LNCaP clone FGC (cell line): Measurements from ENCODE around the gene CCDC144A.
"Not testable (repeated sequence)": the region's sequence is repeated elsewhere in the genome, so short reads cannot be mapped to it uniquely, and the experiment has no call there.

Experiments used
- DNase-seq: peaks from one replicate; pipeline ENCODE4 v3.0.0-alpha.2; 2011; ENCODE audit warnings: low read depth
- H3K4me3 ChIP-seq: 2 replicates; pipeline ENCODE4 v1.5.1; 2011; ENCODE audit warnings: mild to moderate bottlenecking, low read depth, low read length, control low read depth
- TF ChIP-seq, protein P1 (sequence below): IDR thresholded peaks from 2 replicates; pipeline ENCODE4 v1.5.1; 2012; ENCODE audit warnings: mild to moderate bottlenecking; ENCODE audit not compliant: control insufficient read depth, insufficient read depth; ENCODE audit errors: extremely low read depth

CCDC144A gene

GRCh38 chr17:16751224-16751923 is 61.3 kb downstream of the CCDC144A start:
- DNase-seq, H3K4me3 ChIP-seq: not testable (repeated sequence)
- TF ChIP-seq, protein P1, sequence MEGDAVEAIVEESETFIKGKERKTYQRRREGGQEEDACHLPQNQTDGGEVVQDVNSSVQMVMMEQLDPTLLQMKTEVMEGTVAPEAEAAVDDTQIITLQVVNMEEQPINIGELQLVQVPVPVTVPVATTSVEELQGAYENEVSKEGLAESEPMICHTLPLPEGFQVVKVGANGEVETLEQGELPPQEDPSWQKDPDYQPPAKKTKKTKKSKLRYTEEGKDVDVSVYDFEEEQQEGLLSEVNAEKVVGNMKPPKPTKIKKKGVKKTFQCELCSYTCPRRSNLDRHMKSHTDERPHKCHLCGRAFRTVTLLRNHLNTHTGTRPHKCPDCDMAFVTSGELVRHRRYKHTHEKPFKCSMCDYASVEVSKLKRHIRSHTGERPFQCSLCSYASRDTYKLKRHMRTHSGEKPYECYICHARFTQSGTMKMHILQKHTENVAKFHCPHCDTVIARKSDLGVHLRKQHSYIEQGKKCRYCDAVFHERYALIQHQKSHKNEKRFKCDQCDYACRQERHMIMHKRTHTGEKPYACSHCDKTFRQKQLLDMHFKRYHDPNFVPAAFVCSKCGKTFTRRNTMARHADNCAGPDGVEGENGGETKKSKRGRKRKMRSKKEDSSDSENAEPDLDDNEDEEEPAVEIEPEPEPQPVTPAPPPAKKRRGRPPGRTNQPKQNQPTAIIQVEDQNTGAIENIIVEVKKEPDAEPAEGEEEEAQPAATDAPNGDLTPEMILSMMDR: peak; percentile 58

DNA sequence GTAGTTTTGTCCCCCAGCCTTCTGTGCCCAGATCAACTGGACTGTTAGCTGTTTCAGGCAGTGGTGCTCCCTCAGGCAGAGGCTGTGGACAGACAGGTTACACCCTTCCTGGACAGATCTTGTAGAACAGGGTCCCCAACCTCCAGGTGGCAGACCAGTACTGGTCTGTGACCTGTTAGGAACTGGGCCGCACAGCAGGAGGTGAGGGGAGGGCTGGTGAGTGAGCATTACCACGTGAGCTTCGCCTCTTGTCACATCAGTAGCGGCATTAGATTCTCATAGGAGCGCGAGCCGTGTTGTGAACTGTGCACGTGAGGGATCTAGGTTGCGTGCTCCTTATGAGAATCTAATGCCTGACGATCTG is 61.9 kb downstream of the CCDC144A start:
- not testable (repeated sequence) for DNase-seq, H3K4me3 ChIP-seq
- TF ChIP-seq, protein P1: 0 out of 2 replicates have a peak, but pooled peaks have one; percentile 14

- DNase-seq, H3K4me3 ChIP-seq: not testable (repeated sequence)
Measured at GRCh38 chr17:16757520-16757919, 67.5 kb downstream of the CCDC144A start.

- not testable (repeated sequence) for DNase-seq, H3K4me3 ChIP-seq
Measured at GRCh38 chr17:16758177-16758576, 68.1 kb downstream of the CCDC144A start.

GRCh38 chr17:16768290-16769175 is 78.5 kb downstream of the CCDC144A start:
- not testable (repeated sequence) for H3K4me3 ChIP-seq, DNase-seq

GRCh38 chr17:16772394-16773145 is 82.5 kb downstream of the CCDC144A start:
- H3K4me3 ChIP-seq, DNase-seq: not testable (repeated sequence)

GRCh38 chr17:16773146-16773522 is 83.1 kb downstream of the CCDC144A start:
- H3K4me3 ChIP-seq, DNase-seq: not testable (repeated sequence)

DNA sequence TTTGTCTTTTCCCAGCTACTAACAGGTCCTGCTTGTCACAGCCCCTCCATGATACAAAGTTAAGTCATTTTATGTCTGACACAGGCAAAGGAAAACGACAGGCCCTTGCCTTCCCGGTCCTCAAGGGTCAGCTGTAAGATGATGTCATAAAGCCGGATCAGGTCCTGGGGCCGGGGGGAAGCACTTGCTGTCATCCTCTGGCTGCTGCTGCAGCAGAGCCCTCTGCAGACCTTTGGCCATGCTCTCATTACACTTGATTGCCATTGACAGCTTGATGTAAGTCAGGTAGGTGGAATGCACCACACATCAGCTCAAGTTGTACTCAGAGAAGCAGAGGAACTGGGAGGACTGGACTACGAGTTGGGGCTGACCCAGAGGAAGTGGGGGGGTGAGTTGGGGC is 97.8 kb downstream of the CCDC144A start:
- H3K4me3 ChIP-seq, DNase-seq: not testable (repeated sequence)

DNA sequence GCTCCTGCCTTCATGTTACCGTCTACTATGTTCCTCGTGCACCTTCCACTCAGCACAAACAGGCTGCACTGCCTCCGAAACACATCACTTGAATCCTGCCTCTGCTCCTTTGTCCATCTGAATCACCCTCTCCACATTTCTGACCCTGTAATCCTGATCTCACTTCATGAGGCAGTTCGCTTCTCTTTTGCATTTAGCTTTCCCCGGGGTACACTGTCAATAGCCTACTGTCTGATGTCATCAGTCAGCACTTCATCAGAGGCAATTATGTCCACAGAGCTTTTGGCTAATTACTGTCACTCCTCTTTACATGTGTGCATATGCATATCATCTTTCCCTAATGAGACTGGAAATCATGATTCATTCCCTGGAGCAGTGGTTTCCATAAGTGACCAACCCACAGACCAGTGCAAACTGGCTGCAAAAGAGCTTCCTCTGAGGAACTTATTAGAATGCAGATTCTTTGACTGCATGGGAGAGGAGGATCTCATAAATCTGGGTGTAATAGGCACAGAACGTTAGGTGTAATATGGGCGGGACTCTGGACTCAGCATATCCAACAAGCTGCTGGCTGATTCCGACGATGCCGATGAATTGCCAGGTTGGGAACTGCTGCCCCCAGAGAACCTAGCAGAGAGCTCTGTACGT is 99.0 kb downstream of the CCDC144A start:
- not testable (repeated sequence) for DNase-seq

GRCh38 chr17:16789622-16790021 is 99.6 kb downstream of the CCDC144A start:
- not testable (repeated sequence) for DNase-seq, H3K4me3 ChIP-seq

More for the DNA sequence above, 99.0 kb downstream of the CCDC144A start:
- not testable (repeated sequence) for H3K4me3 ChIP-seq

DNA sequence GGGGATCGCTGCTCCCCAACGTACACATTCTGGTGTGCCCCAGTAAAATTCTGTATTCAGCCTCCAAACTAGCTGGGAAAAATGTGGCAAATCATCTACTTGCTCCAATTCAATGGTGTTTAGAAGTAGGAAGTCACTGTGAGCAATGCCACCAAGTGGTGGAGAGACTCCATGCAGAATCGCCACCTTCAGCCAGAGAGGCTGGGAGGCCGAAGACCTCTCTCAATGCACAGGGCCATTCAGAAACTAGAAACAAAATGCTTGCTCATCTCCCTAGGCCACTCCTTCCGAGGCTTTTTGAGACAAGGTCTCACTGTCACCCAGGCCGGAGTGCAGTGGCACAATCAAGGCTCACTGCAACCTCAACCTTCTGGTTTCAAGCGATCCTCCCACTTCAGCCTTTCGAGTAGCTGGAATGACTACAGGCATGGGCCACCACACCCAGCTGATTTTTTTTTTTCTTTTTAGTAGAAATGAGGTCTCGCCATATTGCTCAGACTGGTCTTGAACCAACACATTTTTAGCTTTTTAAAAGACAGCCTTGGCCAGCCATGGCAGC is 100.4 kb downstream of the CCDC144A start:
- DNase-seq, H3K4me3 ChIP-seq: not testable (repeated sequence)

DNA sequence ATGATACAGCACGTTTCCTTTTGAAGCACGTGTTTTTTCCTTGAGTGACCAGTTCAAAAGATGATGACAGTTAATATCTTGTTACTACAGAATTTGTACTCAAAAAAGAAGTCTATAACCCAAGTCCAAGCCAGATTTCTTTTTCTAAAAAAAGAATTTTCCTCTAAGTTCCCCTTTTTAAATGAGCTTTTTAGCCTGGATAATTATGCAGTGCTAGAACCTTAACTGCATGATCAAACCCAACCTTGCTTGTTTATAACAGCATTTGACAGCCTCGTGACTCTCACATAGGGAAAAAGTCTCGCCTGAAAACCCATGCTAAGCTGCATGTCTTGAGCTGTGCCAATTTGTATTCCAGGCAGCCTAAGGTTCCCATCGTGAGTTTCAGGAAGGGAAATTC is 104.2 kb downstream of the CCDC144A start:
- H3K4me3 ChIP-seq, DNase-seq: not testable (repeated sequence)

DNA sequence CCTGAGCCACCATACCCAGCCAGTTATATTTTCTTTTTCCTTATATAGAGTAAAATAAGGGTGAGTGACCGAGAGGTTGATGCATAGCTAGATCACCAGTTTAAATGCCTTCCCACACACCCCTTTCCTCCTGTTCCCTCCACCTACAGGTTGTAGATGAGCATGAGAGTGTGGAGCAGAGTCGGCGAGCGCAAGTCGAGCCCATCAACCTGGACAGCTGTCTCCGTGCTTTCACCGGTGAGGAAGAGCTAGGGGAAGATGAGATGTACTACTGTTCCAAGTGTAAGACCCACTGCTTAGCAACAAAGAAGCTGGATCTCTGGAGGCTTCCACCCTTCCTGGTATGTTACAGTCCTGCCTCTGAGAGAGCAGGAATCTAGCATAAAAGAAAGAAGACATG is 105.9 kb downstream of the CCDC144A start:
- not testable (repeated sequence) for DNase-seq, H3K4me3 ChIP-seq

DNA sequence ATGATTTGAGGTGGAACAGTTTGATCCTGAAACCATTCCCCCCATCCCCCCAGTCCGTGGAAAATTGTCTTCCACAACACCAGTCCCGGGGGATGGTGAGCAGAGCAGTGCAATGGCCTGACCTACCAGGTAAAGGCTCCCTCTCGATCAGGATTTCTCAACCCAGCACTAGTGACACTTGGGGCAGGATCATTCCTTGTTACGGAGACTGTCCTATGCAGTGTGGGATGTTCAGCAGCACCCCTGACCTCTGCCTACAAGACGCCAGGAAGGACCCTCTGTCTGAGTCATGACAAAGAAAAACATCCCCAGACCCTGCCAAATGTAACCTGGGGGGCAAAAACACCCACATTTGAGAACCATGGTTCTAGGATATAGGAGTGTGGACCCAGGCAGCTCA is 114.8 kb downstream of the CCDC144A start:
- H3K4me3 ChIP-seq, DNase-seq: not testable (repeated sequence)

DNA sequence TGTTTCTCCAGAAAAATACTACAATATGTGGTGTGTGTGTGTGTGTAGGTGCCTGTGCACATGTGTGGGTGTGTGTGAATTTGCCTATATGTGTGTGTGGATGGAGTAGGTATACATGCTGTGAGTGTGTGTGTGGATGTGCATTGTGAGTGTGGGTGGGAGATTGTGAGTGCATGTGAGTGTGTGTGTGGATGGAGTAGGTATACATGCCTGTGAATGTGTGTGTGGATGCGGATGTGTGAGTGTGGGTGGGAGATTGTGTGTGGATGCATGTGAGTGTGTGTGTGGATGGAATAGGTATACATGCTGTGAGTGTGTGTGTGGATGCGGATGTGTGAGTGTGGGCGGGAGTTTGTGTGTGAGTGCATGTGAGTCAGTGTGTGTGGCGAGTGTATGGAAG is 116.6 kb downstream of the CCDC144A start:
- H3K4me3 ChIP-seq, DNase-seq: not testable (repeated sequence)

- not testable (repeated sequence) for DNase-seq, H3K4me3 ChIP-seq
Measured at GRCh38 chr17:16807620-16808019, 117.6 kb downstream of the CCDC144A start.
